ENCODE data around the gene GALNT14.

Gene GALNT14

DNA sequence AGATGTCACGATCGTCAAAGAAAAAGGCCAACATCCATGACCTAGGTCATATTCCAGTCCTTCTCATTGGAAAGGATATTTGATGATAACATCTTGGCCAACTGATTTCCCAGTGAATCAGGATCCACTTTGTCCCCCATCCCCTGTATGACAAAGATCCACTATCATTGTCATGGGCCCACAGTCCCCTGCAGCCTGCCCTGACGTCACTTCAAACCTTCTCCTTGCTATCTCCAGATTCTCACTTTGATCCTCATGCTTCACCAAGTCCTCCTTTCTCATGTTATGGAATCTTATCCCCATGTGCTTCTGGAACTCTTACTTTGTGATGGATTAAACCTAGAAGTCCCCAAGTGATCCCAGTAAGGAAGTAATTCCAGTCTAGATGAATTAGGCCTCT lies 25.7 kb downstream of the GALNT14 start:
- DNase-seq, result no peak
- TF ChIP-seq, protein P1, sequence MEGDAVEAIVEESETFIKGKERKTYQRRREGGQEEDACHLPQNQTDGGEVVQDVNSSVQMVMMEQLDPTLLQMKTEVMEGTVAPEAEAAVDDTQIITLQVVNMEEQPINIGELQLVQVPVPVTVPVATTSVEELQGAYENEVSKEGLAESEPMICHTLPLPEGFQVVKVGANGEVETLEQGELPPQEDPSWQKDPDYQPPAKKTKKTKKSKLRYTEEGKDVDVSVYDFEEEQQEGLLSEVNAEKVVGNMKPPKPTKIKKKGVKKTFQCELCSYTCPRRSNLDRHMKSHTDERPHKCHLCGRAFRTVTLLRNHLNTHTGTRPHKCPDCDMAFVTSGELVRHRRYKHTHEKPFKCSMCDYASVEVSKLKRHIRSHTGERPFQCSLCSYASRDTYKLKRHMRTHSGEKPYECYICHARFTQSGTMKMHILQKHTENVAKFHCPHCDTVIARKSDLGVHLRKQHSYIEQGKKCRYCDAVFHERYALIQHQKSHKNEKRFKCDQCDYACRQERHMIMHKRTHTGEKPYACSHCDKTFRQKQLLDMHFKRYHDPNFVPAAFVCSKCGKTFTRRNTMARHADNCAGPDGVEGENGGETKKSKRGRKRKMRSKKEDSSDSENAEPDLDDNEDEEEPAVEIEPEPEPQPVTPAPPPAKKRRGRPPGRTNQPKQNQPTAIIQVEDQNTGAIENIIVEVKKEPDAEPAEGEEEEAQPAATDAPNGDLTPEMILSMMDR (IDR thresholded peaks at IDR 0.05; ENCODE audit: low read depth, low read length), result no peak
- Histone ChIP-seq H3K9me3 (no peaks in the 10 kb centered on the region), H3K27me3 (no peaks in the 10 kb centered on the region), H3K4me3 (ENCODE audit: low read depth, low read length) (no peak overlapping the region), H3K36me3 (no peaks in the 10 kb centered on the region), H3K4me1 (peaks cover 2% of the 10 kb centered on the region; the same call in 1 of the 2 replicates)

DNA sequence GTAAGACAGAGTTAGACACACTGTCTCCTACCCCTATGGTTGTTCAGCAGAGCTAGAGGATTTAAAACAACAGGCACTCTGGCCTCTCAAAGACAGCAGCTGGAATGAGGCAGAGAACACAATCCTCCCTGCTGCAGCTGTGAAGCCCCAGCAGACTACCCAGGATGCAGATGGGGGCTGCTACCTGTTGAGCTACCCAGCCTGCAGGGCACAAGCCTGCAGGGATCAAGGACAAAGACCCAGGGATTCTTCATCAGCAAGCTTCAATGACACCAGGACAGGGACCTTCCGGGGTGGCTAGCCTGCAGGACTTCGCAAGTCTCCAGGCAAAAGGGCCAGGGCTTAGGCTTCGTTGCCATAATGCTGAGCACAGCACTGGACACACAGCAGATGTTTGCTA lies 27.2 kb downstream of the GALNT14 start:
- no peak for DNase-seq
- Histone ChIP-seq H3K36me3 (no peaks in the 10 kb centered on the region), H3K9me3 (no peaks in the 10 kb centered on the region), H3K4me3 (ENCODE audit: low read depth, low read length) (no peak overlapping the region), H3K27me3 (no peaks in the 10 kb centered on the region), H3K4me1 (peaks cover 2% of the 10 kb centered on the region; the same call in 1 of the 2 replicates)
- TF ChIP-seq, protein P1 (IDR thresholded peaks at IDR 0.05; ENCODE audit: low read depth, low read length), result no peak

DNA sequence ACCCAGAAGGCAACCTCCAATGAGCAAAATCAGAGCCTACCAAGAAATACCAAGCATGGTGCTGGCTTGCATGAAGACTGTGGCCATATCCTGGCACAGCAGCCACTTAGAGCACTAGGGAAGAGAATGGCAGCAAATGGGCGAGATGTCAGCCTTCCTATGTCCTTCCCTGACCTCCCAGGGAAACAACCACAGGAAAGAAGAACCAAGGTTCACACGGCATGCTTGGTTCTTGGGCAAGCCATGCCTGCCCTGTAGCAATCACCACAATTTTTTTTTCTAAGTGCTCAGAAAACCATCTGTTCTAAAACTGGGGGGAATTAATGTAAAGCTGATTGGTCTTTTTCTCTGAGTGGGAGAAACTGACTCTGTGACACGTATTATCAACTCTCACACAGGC lies 27.8 kb downstream of the GALNT14 start:
- no peaks in the 10 kb centered on the region for H3K27me3 ChIP-seq
- H3K36me3 ChIP-seq, result no peaks in the 10 kb centered on the region
- H3K4me3 ChIP-seq (ENCODE audit: low read depth, low read length), result no peak overlapping the region
- H3K9me3 ChIP-seq, result no peaks in the 10 kb centered on the region
- TF ChIP-seq, protein P1 (IDR thresholded peaks at IDR 0.05; ENCODE audit: low read depth, low read length), result no peak
- DNase-seq, result no peak
- H3K4me1 ChIP-seq, result peaks cover 2% of the 10 kb centered on the region; the same call in 1 of the 2 replicates

DNA sequence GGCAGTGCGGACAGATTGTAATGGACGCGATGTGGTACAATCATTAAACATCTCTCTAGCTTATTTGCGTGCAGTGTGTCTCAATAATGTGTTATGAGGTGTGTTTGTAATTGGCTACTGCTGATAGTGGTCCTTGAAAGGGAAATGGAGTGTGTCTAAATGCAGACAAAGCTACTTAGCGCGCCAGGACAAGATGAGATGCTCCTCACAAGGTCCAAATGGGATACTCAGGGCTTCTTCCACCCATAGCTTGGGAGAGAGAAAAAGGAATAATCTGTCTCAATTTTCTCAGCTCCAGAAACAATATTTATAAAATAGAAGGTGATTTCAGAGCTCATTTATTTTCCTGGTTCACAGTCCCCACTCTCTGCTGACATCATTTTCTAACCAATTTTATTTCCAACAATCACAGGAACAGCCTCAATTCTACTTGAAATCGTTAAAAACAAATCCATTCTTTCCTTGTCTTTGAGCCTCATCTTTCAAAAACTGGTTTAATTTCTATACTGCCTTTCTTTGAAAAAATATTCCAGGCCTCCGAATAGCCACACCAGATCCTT lies 28.5 kb downstream of the GALNT14 start:
- Histone ChIP-seq H3K27me3 (no peaks in the 10 kb centered on the region), H3K36me3 (no peaks in the 10 kb centered on the region), H3K4me1 (peaks cover 2% of the 10 kb centered on the region; the same call in 1 of the 2 replicates), H3K4me3 (ENCODE audit: low read depth, low read length) (no peak overlapping the region), H3K9me3 (no peaks in the 10 kb centered on the region)
- DNase-seq, result no peak
- TF ChIP-seq, protein P1 (IDR thresholded peaks at IDR 0.05; ENCODE audit: low read depth, low read length), result no peak

DNA sequence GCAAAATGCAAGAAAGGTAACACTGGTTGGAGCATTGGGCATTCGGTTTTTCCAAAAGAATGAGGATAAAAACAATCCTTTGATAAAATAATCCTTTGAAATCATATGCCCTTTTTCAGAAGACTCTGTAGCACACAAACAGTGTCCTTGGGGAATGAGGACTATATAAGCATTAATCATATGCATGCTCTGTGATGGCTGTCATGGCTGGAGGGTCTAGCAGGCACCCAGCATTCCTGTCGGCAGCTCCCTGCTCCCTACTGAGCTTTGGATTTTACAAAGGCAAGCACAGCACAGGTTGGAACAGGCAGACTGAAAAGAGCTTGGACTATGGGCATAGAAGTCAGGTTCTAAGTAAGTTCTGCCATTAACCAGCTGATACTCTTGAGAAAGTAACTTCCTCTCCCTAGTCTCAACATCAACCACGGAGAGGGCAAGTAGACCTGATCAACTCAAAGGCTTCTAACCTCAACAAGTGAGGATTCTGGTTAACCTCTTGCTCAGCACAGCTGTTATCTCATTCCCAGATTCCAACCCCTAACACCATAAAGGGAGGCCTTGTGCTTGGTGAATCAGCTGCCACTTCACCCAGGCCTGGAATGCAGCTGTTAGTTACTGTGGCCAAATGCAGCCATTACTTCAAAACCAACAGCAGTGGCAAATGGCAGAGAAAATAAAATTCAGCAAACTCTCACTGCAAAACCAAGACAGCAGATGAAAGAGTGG lies 29.5 kb downstream of the GALNT14 start:
- DNase-seq, result no peak
- H3K27me3 ChIP-seq, result no peaks in the 10 kb centered on the region
- no peak overlapping the region for H3K4me3 ChIP-seq (ENCODE audit: low read depth, low read length)
- no peaks in the 10 kb centered on the region for H3K9me3 ChIP-seq
- no peaks in the 10 kb centered on the region for H3K36me3 ChIP-seq
- peaks cover 2% of the 10 kb centered on the region; the same call in 1 of the 2 replicates for H3K4me1 ChIP-seq
- TF ChIP-seq, protein P1 (IDR thresholded peaks at IDR 0.05; ENCODE audit: low read depth, low read length), result no peak

All from BE2C (cell line).